H9 (cell line): Measurements from ENCODE around the gene NPIPA2. TPM values are rescaled to one million over a fixed set of nuclear protein-coding genes. Genes with fewer than 3 reads are reported as not detected.
"Not testable (repeated sequence)": the region's sequence is repeated elsewhere in the genome, so short reads cannot be mapped to it uniquely, and the experiment has no call there.

Experiments
- DNase-seq: peaks from one replicate; pipeline ENCODE4 v3.0.0-alpha.2; 2017
- H2AFZ ChIP-seq: one replicate; pipeline ENCODE4 v1.6.1; 2013; ENCODE audit warnings: mild to moderate bottlenecking, low read length, control low read depth, moderate library complexity
- H2AK5ac ChIP-seq: 2 replicates; pipeline ENCODE4 v1.6.1; 2013; ENCODE audit warnings: low read length, control low read depth, mixed read lengths; ENCODE audit not compliant: insufficient read length
- H2BK120ac ChIP-seq: one replicate; pipeline ENCODE4 v1.6.1; 2013; ENCODE audit warnings: low read depth, mild to moderate bottlenecking, low read length, control low read depth, inconsistent platforms; ENCODE audit not compliant: poor library complexity, severe bottlenecking
- H2BK12ac ChIP-seq: 2 replicates; pipeline ENCODE4 v1.6.1; 2013; ENCODE audit warnings: low read length, control low read depth, mixed read lengths, low read depth; ENCODE audit not compliant: insufficient read length
- H2BK15ac ChIP-seq: 2 replicates; pipeline ENCODE4 v1.6.1; 2013; ENCODE audit warnings: low read depth, low read length, control low read depth
- H2BK20ac ChIP-seq: one replicate; pipeline ENCODE4 v1.6.1; 2013; ENCODE audit warnings: low read depth, mild to moderate bottlenecking, low read length, control low read depth, inconsistent platforms; ENCODE audit not compliant: poor library complexity, severe bottlenecking
- H2BK5ac ChIP-seq: 2 replicates; pipeline ENCODE4 v1.6.1; 2013; ENCODE audit warnings: low read length, control low read depth, mixed read lengths; ENCODE audit not compliant: insufficient read length
- H3K14ac ChIP-seq: 2 replicates; pipeline ENCODE4 v1.6.1; 2013; ENCODE audit warnings: low read length, control low read depth; ENCODE audit not compliant: insufficient read depth
- H3K18ac ChIP-seq: 2 replicates; pipeline ENCODE4 v1.6.1; 2013; ENCODE audit warnings: low read depth, mild to moderate bottlenecking, mixed read lengths, low read length, control low read depth; ENCODE audit not compliant: insufficient read length
- H3K23ac ChIP-seq: 2 replicates; pipeline ENCODE4 v1.6.1; 2013; ENCODE audit warnings: low read length, control low read depth, mixed read lengths, low read depth; ENCODE audit not compliant: insufficient read length
- H3K23me2 ChIP-seq: 2 replicates; pipeline ENCODE4 v1.6.1; 2013; ENCODE audit warnings: low read depth, mild to moderate bottlenecking, mixed read lengths, low read length, control low read depth; ENCODE audit not compliant: insufficient read length, poor library complexity, severe bottlenecking
- H3K27ac ChIP-seq: 2 replicates; pipeline ENCODE4 v1.5.1; 2013; ENCODE audit warnings: low read length, control low read depth, mixed read lengths, low read depth; ENCODE audit not compliant: insufficient read length
- H3K27me3 ChIP-seq: 2 replicates; pipeline ENCODE4 v1.6.1; 2013; ENCODE audit warnings: low read length, control low read depth, inconsistent platforms; ENCODE audit not compliant: insufficient read depth
- H3K4ac ChIP-seq: 2 replicates; pipeline ENCODE4 v1.6.1; 2013; ENCODE audit warnings: low read depth, mild to moderate bottlenecking, control low read depth, inconsistent platforms, low read length, moderate library complexity
- H3K4me1 ChIP-seq: 2 replicates; pipeline ENCODE4 v1.6.1; 2013; ENCODE audit warnings: low read length, control low read depth, inconsistent platforms; ENCODE audit not compliant: insufficient read depth
- H3K4me2 ChIP-seq: 2 replicates; pipeline ENCODE4 v1.6.1; 2013; ENCODE audit warnings: low read length, control low read depth, mixed read lengths; ENCODE audit not compliant: insufficient read length, insufficient read depth
- H3K56ac ChIP-seq: 2 replicates; pipeline ENCODE4 v1.6.1; 2013; ENCODE audit warnings: low read depth, mild to moderate bottlenecking, mixed read lengths, low read length, control low read depth; ENCODE audit not compliant: insufficient read length
- H3K79me1 ChIP-seq: 2 replicates; pipeline ENCODE4 v1.6.1; 2013; ENCODE audit warnings: low read depth, mild to moderate bottlenecking, moderate library complexity, low read length, control low read depth, inconsistent platforms; ENCODE audit not compliant: insufficient read depth, poor library complexity, severe bottlenecking
- H3K79me2 ChIP-seq: 2 replicates; pipeline ENCODE4 v1.6.1; 2013; ENCODE audit warnings: low read length, control low read depth, inconsistent platforms; ENCODE audit not compliant: insufficient read depth
- H3K9ac ChIP-seq: 2 replicates; pipeline ENCODE4 v1.6.1; 2013; ENCODE audit warnings: low read length, control low read depth, mixed read lengths; ENCODE audit not compliant: insufficient read length; ENCODE audit errors: extremely low read depth
- H3K9me3 ChIP-seq: one replicate; pipeline ENCODE4 v1.6.1; 2013; ENCODE audit warnings: low read depth, low read length, inconsistent platforms; ENCODE audit not compliant: control insufficient read depth
- H3T11ph ChIP-seq: one replicate; pipeline ENCODE4 v1.6.1; 2013; ENCODE audit warnings: mild to moderate bottlenecking, low read length, control low read depth, inconsistent platforms
- H4K20me1 ChIP-seq: one replicate; pipeline ENCODE4 v1.6.1; 2013; ENCODE audit not compliant: control insufficient read depth, insufficient read length, insufficient read depth
- H4K5ac ChIP-seq: 2 replicates; pipeline ENCODE4 v1.6.1; 2013; ENCODE audit warnings: low read depth, mild to moderate bottlenecking, mixed read lengths, low read length, control low read depth; ENCODE audit not compliant: insufficient read length
- H4K8ac ChIP-seq: replicated peaks from 2 replicates; pipeline ENCODE4 v1.6.1; 2013; ENCODE audit warnings: low read length, control low read depth, mixed read lengths, low read depth; ENCODE audit not compliant: insufficient read length
- H4K91ac ChIP-seq: 2 replicates; pipeline ENCODE4 v1.6.1; 2013; ENCODE audit warnings: low read depth, mild to moderate bottlenecking, moderate library complexity, mixed read lengths, low read length, control low read depth; ENCODE audit not compliant: insufficient read length
- H3K27ac Mint-ChIP-seq, 3 experiments: 2 replicates in 2 of 3; 3 replicates in 1 of 3; pipeline ENCODE4 v1.8.0; 2020 to 2021; ENCODE audit warnings: mixed read lengths in 3 of 3, mild to moderate bottlenecking in 1 of 3, moderate library complexity in 1 of 3
- H3K27me3 Mint-ChIP-seq: 2 replicates; pipeline ENCODE4 v1.8.0; 2021; ENCODE audit warnings: low read depth, mild to moderate bottlenecking, moderate library complexity, mixed read lengths
- H3K36me3 Mint-ChIP-seq, 3 experiments: 2 replicates in 2 of 3; 3 replicates in 1 of 3; pipeline ENCODE4 v1.8.0; 2020 to 2021; ENCODE audit warnings: low read depth in 3 of 3, mixed read lengths in 3 of 3; ENCODE audit not compliant: insufficient read depth in 1 of 3
- H3K4me1 Mint-ChIP-seq, 2 experiments: 2 replicates each; pipeline ENCODE4 v1.8.0; 2020; ENCODE audit warnings: mixed read lengths in 2 of 2
- H3K4me3 Mint-ChIP-seq, 2 experiments: 2 replicates in 1 of 2; 3 replicates in 1 of 2; pipeline ENCODE4 v1.8.0; 2020 to 2021; ENCODE audit warnings: mild to moderate bottlenecking in 2 of 2, mixed read lengths in 2 of 2, moderate library complexity in 1 of 2
- H3K9me3 Mint-ChIP-seq, 2 experiments: 2 replicates in 1 of 2; 3 replicates in 1 of 2; pipeline ENCODE4 v1.8.0; 2020; ENCODE audit warnings: mild to moderate bottlenecking in 2 of 2, mixed read lengths in 2 of 2, moderate library complexity in 1 of 2
- WGBS: extraction: QIAGEN DNeasy Blood & Tissue Kit; methylation state at CpG from one replicate; pipeline ENCODE4 v1.1.7; 2013; ENCODE audit warnings: missing lambda C conversion rate, low lambda C conversion rate, mixed read lengths; ENCODE audit not compliant: insufficient read length; ENCODE audit errors: extremely low coverage; 5-methylcytosine and 5-hydroxymethylcytosine counted together
- total RNA-seq: library from RNA; stranded (reverse); gene quantifications from 2 replicates; pipeline ENCODE4 v1.2.1, GENCODE V29; 2021

NPIPA2 gene
- total RNA-seq, 1 experiment from 2014 or later = 16.6 TPM

DNA sequence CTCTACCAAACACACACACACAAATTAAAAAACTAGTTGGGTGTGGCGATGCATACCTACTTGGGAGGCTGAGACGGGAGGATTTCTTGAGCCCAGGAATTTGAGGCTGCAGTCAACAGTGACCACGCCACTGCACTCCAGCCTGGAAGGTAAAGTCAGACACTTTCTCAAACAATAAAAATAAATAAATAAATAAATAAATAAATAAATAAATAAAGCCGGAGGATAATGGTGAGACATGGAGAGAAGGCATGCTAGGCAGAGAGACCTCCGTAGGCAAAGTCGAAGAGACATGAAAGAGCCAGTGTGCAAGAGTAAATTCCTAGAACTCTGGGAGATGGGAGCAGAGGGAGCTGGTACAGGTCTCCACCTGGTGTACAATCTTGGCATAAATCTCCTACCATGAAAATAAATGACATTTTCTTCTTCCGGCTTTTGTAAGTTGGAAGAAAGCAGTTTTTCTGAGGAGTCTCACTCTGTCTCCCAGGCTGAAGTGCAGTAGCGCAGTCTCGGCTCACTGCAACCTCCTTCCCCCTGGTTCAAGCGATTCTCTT is 1.4 kb upstream of the NPIPA2 start:
- no CpG with 5 or more reads among the region's 10 CpGs for WGBS
- not testable (repeated sequence) for H3K9me3 Mint-ChIP-seq, H2BK120ac ChIP-seq

DNA sequence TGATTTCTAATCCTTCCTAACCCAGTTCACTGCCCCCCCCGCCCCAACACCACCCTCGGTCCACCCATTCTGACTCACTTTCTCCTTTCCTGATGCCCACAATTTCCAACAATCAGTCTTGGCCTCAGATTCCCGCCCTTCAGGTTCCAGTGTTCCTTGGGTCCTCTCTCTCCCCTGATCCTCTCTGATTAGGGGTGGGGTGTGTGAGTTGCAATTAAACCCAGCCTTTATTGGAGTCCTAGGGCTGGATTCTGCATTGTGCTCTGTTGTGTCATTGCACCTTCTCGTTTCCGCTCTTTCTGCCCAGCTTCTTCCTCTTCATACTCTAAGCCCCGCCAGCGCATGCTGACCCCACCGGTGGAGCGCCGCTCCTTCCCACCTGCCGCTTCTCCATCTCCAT is 539 bp upstream of the NPIPA2 start:
- H3K4me3 Mint-ChIP-seq, H3K27me3 ChIP-seq, H3K27ac ChIP-seq, H4K91ac ChIP-seq, H3K27ac Mint-ChIP-seq, H3K23me2 ChIP-seq, H3K9me3 ChIP-seq, H4K20me1 ChIP-seq, H3K27me3 Mint-ChIP-seq, H4K5ac ChIP-seq, H3K9ac ChIP-seq, H3K18ac ChIP-seq, H2AFZ ChIP-seq, DNase-seq, H3K36me3 Mint-ChIP-seq, H3K4me2 ChIP-seq, H2BK12ac ChIP-seq, H3K9me3 Mint-ChIP-seq, H2BK20ac ChIP-seq, H3K79me2 ChIP-seq, H4K8ac ChIP-seq, H2AK5ac ChIP-seq, H3K79me1 ChIP-seq, H3K4me1 Mint-ChIP-seq, H2BK5ac ChIP-seq, H3K4ac ChIP-seq, H3K14ac ChIP-seq, H3T11ph ChIP-seq, H3K23ac ChIP-seq, H2BK120ac ChIP-seq, H2BK15ac ChIP-seq, H3K4me1 ChIP-seq, H3K56ac ChIP-seq: not testable (repeated sequence)
- WGBS = no CpG with 5 or more reads among the region's 11 CpGs

More for the DNA sequence above, 1.4 kb upstream of the NPIPA2 start:
- not testable (repeated sequence) for H2BK15ac ChIP-seq, H3K14ac ChIP-seq, H4K5ac ChIP-seq, H3K4me2 ChIP-seq, H3K27ac Mint-ChIP-seq, H3K4ac ChIP-seq, H3K27me3 ChIP-seq, H3K4me1 Mint-ChIP-seq, H3K4me1 ChIP-seq, H3K4me3 Mint-ChIP-seq, DNase-seq, H3K27ac ChIP-seq, H2BK20ac ChIP-seq, H4K91ac ChIP-seq, H3K23ac ChIP-seq, H2BK12ac ChIP-seq, H2BK5ac ChIP-seq, H3K23me2 ChIP-seq, H4K8ac ChIP-seq, H3K18ac ChIP-seq, H3T11ph ChIP-seq, H3K56ac ChIP-seq, H3K79me1 ChIP-seq, H2AFZ ChIP-seq, H3K9ac ChIP-seq, H3K79me2 ChIP-seq, H4K20me1 ChIP-seq, H3K9me3 ChIP-seq, H3K36me3 Mint-ChIP-seq, H3K27me3 Mint-ChIP-seq, H2AK5ac ChIP-seq
